IMR-90 (cell line): ENCODE data around the gene DAP3. TPM values are rescaled to one million over a fixed set of nuclear protein-coding genes. Genes with fewer than 3 reads are reported as not detected.

ENCODE experiments used
- ATAC-seq: fragments of 200-7000 bp; cut with Tn5 transposase; 2 replicates; pipeline ENCODE4 v1.9.1; 2020; ENCODE audit warnings: low read depth, mild to moderate bottlenecking, moderate library complexity
- BruUV-seq: library from RNA; stranded (reverse); fragments of 400-500 nt; replicated peaks from 2 replicates; lab custom pipeline; 2021; lab: Mats Ljungman, UMichigan
- CTCF ChIA-PET: fragments of 300-600 bp; formaldehyde crosslinking; extraction: SDS; loops from one replicate; lab custom pipeline; 2021; ENCODE audit warnings: antibody characterized with exemption; lab: Yijun Ruan, JAX
- POLR2A ChIA-PET: fragments of 300-600 bp; sonication (Branson Sonifier 250); formaldehyde crosslinking; loops from one replicate; lab custom pipeline; 2022; ENCODE audit warnings: antibody characterized with exemption; ENCODE audit not compliant: unreplicated experiment; lab: Charles Lee
- DNase-seq: peaks from one replicate; pipeline ENCODE4 v3.0.0; 2013
- H2AFZ ChIP-seq: replicated peaks from 2 replicates; pipeline ENCODE3; 2013; ENCODE audit warnings: low read length, mild to moderate bottlenecking; ENCODE audit not compliant: poor library complexity
- H2AK5ac ChIP-seq: 2 replicates; pipeline ENCODE4 v1.6.1; 2013; ENCODE audit warnings: low read depth, low read length, inconsistent platforms
- H2AK9ac ChIP-seq: replicated peaks from 2 replicates; pipeline ENCODE3; 2013; ENCODE audit warnings: mild to moderate bottlenecking, low read depth, low read length, moderate library complexity; ENCODE audit not compliant: poor library complexity
- H2BK120ac ChIP-seq: 2 replicates; pipeline ENCODE4 v1.6.1; 2013; ENCODE audit warnings: low read depth, low read length, inconsistent platforms
- H2BK15ac ChIP-seq: 3 replicates; pipeline ENCODE4 v1.6.1; 2013; ENCODE audit warnings: low read depth, low read length, inconsistent platforms
- H2BK20ac ChIP-seq: 2 replicates; pipeline ENCODE4 v1.6.1; 2013; ENCODE audit warnings: low read depth, mild to moderate bottlenecking, inconsistent platforms, low read length, moderate library complexity
- H2BK5ac ChIP-seq: 2 replicates; pipeline ENCODE4 v1.6.1; 2013; ENCODE audit warnings: mild to moderate bottlenecking, low read depth, low read length, inconsistent platforms; ENCODE audit not compliant: poor library complexity, severe bottlenecking
- H3K14ac ChIP-seq: replicated peaks from 2 replicates; pipeline ENCODE4 v1.6.1; 2013; ENCODE audit warnings: low read depth, low read length, inconsistent platforms
- H3K18ac ChIP-seq: 2 replicates; pipeline ENCODE4 v1.6.1; 2013; ENCODE audit warnings: low read depth, low read length, control low read depth
- H3K23ac ChIP-seq: 2 replicates; pipeline ENCODE4 v1.6.1; 2013; ENCODE audit warnings: low read depth, low read length, inconsistent platforms
- H3K27ac ChIP-seq: 2 replicates; pipeline ENCODE4 v1.5.1; 2013; ENCODE audit warnings: mild to moderate bottlenecking, control low read depth, low read length; ENCODE audit not compliant: insufficient read depth
- H3K27me3 ChIP-seq: 2 replicates; pipeline ENCODE4 v1.6.1; 2013; ENCODE audit warnings: low read length; ENCODE audit not compliant: control insufficient read depth, insufficient read depth
- H3K36me3 ChIP-seq: 2 replicates; pipeline ENCODE4 v1.6.1; 2013; ENCODE audit warnings: low read length, mixed read lengths; ENCODE audit not compliant: control insufficient read depth, insufficient read depth
- H3K4ac ChIP-seq: 2 replicates; pipeline ENCODE4 v1.6.1; 2013; ENCODE audit warnings: low read depth, low read length, inconsistent platforms
- H3K4me1 ChIP-seq: 2 replicates; pipeline ENCODE4 v1.6.1; 2013; ENCODE audit warnings: low read length, mixed read lengths; ENCODE audit not compliant: control insufficient read depth, insufficient read depth
- H3K4me2 ChIP-seq: 2 replicates; pipeline ENCODE4 v1.6.1; 2013; ENCODE audit warnings: low read depth, mild to moderate bottlenecking, control low read depth, low read length, moderate library complexity
- H3K4me3 ChIP-seq: 2 replicates; pipeline ENCODE4 v1.5.1; 2013; ENCODE audit warnings: low read depth, mild to moderate bottlenecking, control low read depth, low read length, moderate library complexity; ENCODE audit not compliant: insufficient read depth
- H3K56ac ChIP-seq: 2 replicates; pipeline ENCODE4 v1.6.1; 2013; ENCODE audit warnings: low read length, inconsistent platforms; ENCODE audit not compliant: insufficient read depth; ENCODE audit errors: extremely low read depth
- H3K79me1 ChIP-seq, 2 experiments: 2 replicates each; pipeline ENCODE4 v1.6.1; 2013; ENCODE audit warnings: low read length in 2 of 2, inconsistent platforms in 1 of 2, low read depth in 1 of 2
- H3K9ac ChIP-seq: 2 replicates; pipeline ENCODE4 v1.6.1; 2013; ENCODE audit warnings: low read depth, low read length, control low read depth
- H3K9me1 ChIP-seq: 2 replicates; pipeline ENCODE4 v1.6.1; 2013; ENCODE audit warnings: low read length, inconsistent platforms; ENCODE audit not compliant: insufficient read depth
- H3K9me3 ChIP-seq: 2 replicates; pipeline ENCODE4 v1.6.1; 2013; ENCODE audit warnings: low read length; ENCODE audit not compliant: control insufficient read depth, insufficient read depth
- H4K20me1 ChIP-seq: 2 replicates; pipeline ENCODE4 v1.6.1; 2013; ENCODE audit warnings: low read length, inconsistent platforms; ENCODE audit not compliant: insufficient read depth
- H4K5ac ChIP-seq: 2 replicates; pipeline ENCODE4 v1.6.1; 2013; ENCODE audit warnings: mild to moderate bottlenecking, low read depth, low read length, control low read depth
- H4K8ac ChIP-seq, 2 experiments: 2 replicates each; pipeline ENCODE4 v1.6.1; 2013; ENCODE audit warnings: low read depth in 2 of 2, low read length in 2 of 2, control low read depth in 1 of 2, inconsistent platforms in 1 of 2
- H4K91ac ChIP-seq: 2 replicates; pipeline ENCODE4 v1.6.1; 2013; ENCODE audit warnings: low read depth, low read length, inconsistent platforms; ENCODE audit not compliant: insufficient read depth
- CEBPB ChIP-seq: IDR thresholded peaks from 2 replicates; pipeline ENCODE4 v1.6.1; 2012; ENCODE audit warnings: low read depth, low read length, improper control_type of control experiment
- CTCF ChIP-seq: conservative IDR thresholded peaks from 2 replicates; pipeline ENCODE4 v1.5.1; 2012; ENCODE audit warnings: mild to moderate bottlenecking, low read depth, low read length, improper control_type of control experiment
- ELK1 ChIP-seq: fragments of 150-350 bp; IDR thresholded peaks from 2 replicates; pipeline ENCODE4 v1.6.1; 2016; ENCODE audit warnings: low read depth, mild to moderate bottlenecking, low read length, moderate library complexity, borderline replicate concordance
- MXI1 ChIP-seq: IDR thresholded peaks from 2 replicates; pipeline ENCODE4 v1.6.1; 2012; ENCODE audit warnings: low read depth, mild to moderate bottlenecking, low read length, moderate library complexity, borderline replicate concordance
- NFE2L2 ChIP-seq: fragments of 150-350 bp; IDR thresholded peaks from 2 replicates; pipeline ENCODE4 v1.6.1; 2016; ENCODE audit warnings: low read depth, mild to moderate bottlenecking, low read length
- POLR2A ChIP-seq: IDR thresholded peaks from 2 replicates; pipeline ENCODE4 v1.6.1; 2012; ENCODE audit warnings: mild to moderate bottlenecking, low read depth, low read length
- RAD21 ChIP-seq: IDR thresholded peaks from 2 replicates; pipeline ENCODE4 v1.6.1; 2012; ENCODE audit warnings: low read length, improper control_type of control experiment
- RCOR1 ChIP-seq: IDR thresholded peaks from 2 replicates; pipeline ENCODE4 v1.6.1; 2012; ENCODE audit warnings: mild to moderate bottlenecking, low read length, improper control_type of control experiment; ENCODE audit not compliant: insufficient replicate concordance
- RFX5 ChIP-seq: IDR thresholded peaks from 2 replicates; pipeline ENCODE4 v1.8.0; 2012; ENCODE audit warnings: low read depth, mild to moderate bottlenecking, low read length, moderate library complexity
- SMC3 ChIP-seq: fragments of 150-350 bp; IDR thresholded peaks from 2 replicates; pipeline ENCODE4 v1.6.1; 2016; ENCODE audit warnings: low read depth, mild to moderate bottlenecking, antibody characterized with exemption, low read length, moderate library complexity
- WGBS, 2 experiments: methylation state at CpG; one replicate each; pipeline versions ENCODE4 v1.1.5 to v1.1.7; 2013; ENCODE audit warnings: missing lambda C conversion rate in 2 of 2; ENCODE audit not compliant: insufficient read length in 1 of 2; ENCODE audit errors: extremely low coverage in 2 of 2; 5-methylcytosine and 5-hydroxymethylcytosine counted together
- dilution Hi-C: fragments of 300-500 bp; cut with HindIII; formaldehyde crosslinking; loops from one replicate; pipeline ENCODE4 v1.14.3; 2018; ENCODE audit warnings: low sequenced_read_pairs; ENCODE audit not compliant: unreplicated experiment
- in situ Hi-C: fragments of 300-500 bp; cut with MboI; formaldehyde crosslinking; loops from 3 replicates; pipeline ENCODE4 v1.14.3; 2019; ENCODE audit warnings: low sequenced_read_pairs, inconsistent platforms, mixed read lengths
- intact Hi-C: fragments of 100-400 bp; cut with micrococcal nuclease; formaldehyde crosslinking; loops from 2 replicates; pipeline ENCODE4 v1.10.0; 2022
- polyA plus RNA-seq, 3 experiments: library from polyadenylated mRNA; depleted of rRNA; stranded (reverse); fragments of >200 nt; gene quantifications; 2 replicates each; pipeline ENCODE4 v1.2.3, GENCODE V29; 2012; ENCODE audit warnings: low replicate concordance in 1 of 3
- total RNA-seq: library from RNA; depleted of rRNA; stranded (reverse); fragments of >200 nt; gene quantifications from 2 replicates; pipeline ENCODE4 v1.2.3, GENCODE V29; 2012
- TF ChIP-seq, protein P1 (sequence below): fragments of 150-350 bp; IDR thresholded peaks from 2 replicates; pipeline ENCODE4 v1.6.1; 2017; ENCODE audit warnings: mild to moderate bottlenecking, antibody characterized with exemption, low read length, low read depth

DAP3 gene
- total and polyA plus RNA-seq, 2 of the 4 experiments (the other 2 are of a cell fraction): 48.6 to 126 TPM

- H3K9me3 ChIP-seq: peaks cover 16% of the 10 kb centered on the region
- no peak overlapping the region for H3K9ac ChIP-seq
- H4K20me1 ChIP-seq: no peaks in the 10 kb centered on the region
- ATAC-seq (no peak), DNase-seq (peak; percentile 39)
- H3K36me3 ChIP-seq: peaks cover 2% of the 10 kb centered on the region; the same call in 1 of the 2 replicates
- H4K5ac ChIP-seq: no peak overlapping the region
- no CpG with 5 or more reads among the region's 2 CpGs for WGBS, 2 experiments
- 0 out of 2 replicates have a peak, but pooled peaks cover 4% of the 10 kb centered on the region for H3K9me1 ChIP-seq
- BruUV-seq: no TSS peak
- POLR2A ChIA-PET: no interaction called here
- H2AK9ac ChIP-seq: no peak overlapping the region
- intact Hi-C loops (loop anchor here (5.0 kb wide), 2 partner anchors 39 to 324 kb away; partner anchors contain the start of gene RUSC1), dilution Hi-C loops (no loop called here), in situ Hi-C loops (no loop called here)
- 0 out of 2 replicates have a peak overlapping the region, but pooled peaks have one; percentile 3 for H3K14ac ChIP-seq
- H3K79me1 ChIP-seq: peaks cover 0 to 19% of the 10 kb centered on the region in 2 experiments
- H3K56ac ChIP-seq: no peak overlapping the region
- H3K27ac ChIP-seq: no peak overlapping the region
- H3K4me2 ChIP-seq: peak overlapping the region; percentile 33
- TF ChIP-seq RCOR1: no peak
- no peak for TF ChIP-seq MXI1
- TF ChIP-seq RFX5: no peak
- no peak for TF ChIP-seq CEBPB
- no peak for TF ChIP-seq RAD21
- no peak for TF ChIP-seq NFE2L2
- no peak for TF ChIP-seq SMC3
- no peak for TF ChIP-seq ELK1
- TF ChIP-seq, protein P1, sequence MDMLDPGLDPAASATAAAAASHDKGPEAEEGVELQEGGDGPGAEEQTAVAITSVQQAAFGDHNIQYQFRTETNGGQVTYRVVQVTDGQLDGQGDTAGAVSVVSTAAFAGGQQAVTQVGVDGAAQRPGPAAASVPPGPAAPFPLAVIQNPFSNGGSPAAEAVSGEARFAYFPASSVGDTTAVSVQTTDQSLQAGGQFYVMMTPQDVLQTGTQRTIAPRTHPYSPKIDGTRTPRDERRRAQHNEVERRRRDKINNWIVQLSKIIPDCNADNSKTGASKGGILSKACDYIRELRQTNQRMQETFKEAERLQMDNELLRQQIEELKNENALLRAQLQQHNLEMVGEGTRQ: no peak
- no peak for TF ChIP-seq CTCF
- TF ChIP-seq POLR2A: no peak
- H3K27me3 ChIP-seq: no peaks in the 10 kb centered on the region
- no peak overlapping the region for H2BK120ac ChIP-seq
- CTCF ChIA-PET: interaction anchor here (0.6 to 1.0 kb wide), 3 partner anchors 47 to 555 kb away, joined by 3 to 4 read pairs (median 4); no protein-coding TSS in a partner anchor
- H2AFZ ChIP-seq: no peak overlapping the region
- no peak overlapping the region for H2BK20ac ChIP-seq
- no peak overlapping the region for H2AK5ac ChIP-seq
- no peak overlapping the region for H3K4ac ChIP-seq
- H3K18ac ChIP-seq: no peak overlapping the region
- H2BK5ac ChIP-seq: no peak overlapping the region
- H2BK15ac ChIP-seq: no peak overlapping the region
- H4K8ac ChIP-seq: peak overlapping the region in 1 of 2 experiments; percentile 9; a peak in 1 of 4 replicates
- H3K23ac ChIP-seq: 0 out of 2 replicates have a peak overlapping the region, but pooled peaks have one; percentile 14
- no peak overlapping the region for H4K91ac ChIP-seq
- peaks cover 8% of the 10 kb centered on the region for H3K4me1 ChIP-seq
- H3K4me3 ChIP-seq: no peak overlapping the region
These were observed 42.6 kb upstream of the DAP3 start for GRCh38 chr1:155646307-155646706.
